Endodermal cell (in vitro differentiated cells): ENCODE results near the gene CEBPG. TPM values are rescaled to one million over a fixed set of nuclear protein-coding genes. Genes with fewer than 3 reads are reported as not detected.

Experiments
- DNase-seq: peaks from one replicate; pipeline ENCODE4 v3.0.0-alpha.2; 2017
- H3K27ac ChIP-seq: 2 replicates; pipeline ENCODE4 v1.5.1; 2013; ENCODE audit warnings: mild to moderate bottlenecking, low read depth, low read length, moderate library complexity
- H3K27me3 ChIP-seq: 2 replicates; pipeline ENCODE4 v1.6.1; 2013; ENCODE audit warnings: mild to moderate bottlenecking, low read length, moderate library complexity; ENCODE audit not compliant: insufficient read depth, control insufficient read depth, poor library complexity, severe bottlenecking
- H3K36me3 ChIP-seq: 2 replicates; pipeline ENCODE4 v1.7.0; 2013; ENCODE audit warnings: mild to moderate bottlenecking, low read length, moderate library complexity; ENCODE audit not compliant: control insufficient read depth, insufficient read depth
- H3K4me1 ChIP-seq: one replicate; pipeline ENCODE4 v1.7.0; 2013; ENCODE audit warnings: low read length; ENCODE audit not compliant: control insufficient read depth, insufficient read depth
- H3K4me3 ChIP-seq: 2 replicates; pipeline ENCODE4 v1.5.1; 2013; ENCODE audit warnings: mild to moderate bottlenecking, low read length, moderate library complexity
- H3K9ac ChIP-seq: 2 replicates; pipeline ENCODE4 v1.6.1; 2013; ENCODE audit warnings: mild to moderate bottlenecking, low read length, moderate library complexity; ENCODE audit not compliant: poor library complexity, severe bottlenecking; ENCODE audit errors: extremely low read depth
- H3K9me3 ChIP-seq: 2 replicates; pipeline ENCODE4 v1.6.1; 2013; ENCODE audit warnings: mild to moderate bottlenecking, low read length, moderate library complexity; ENCODE audit not compliant: control insufficient read depth
- H3K27ac Mint-ChIP-seq: 2 replicates; pipeline ENCODE4 v1.8.0; 2020; ENCODE audit warnings: mixed read lengths
- H3K27me3 Mint-ChIP-seq: 2 replicates; pipeline ENCODE4 v1.8.0; 2021; ENCODE audit warnings: mild to moderate bottlenecking, mixed read lengths; ENCODE audit not compliant: insufficient read depth
- H3K36me3 Mint-ChIP-seq: 2 replicates; pipeline ENCODE4 v1.8.0; 2020; ENCODE audit warnings: low read depth, mixed read lengths
- H3K4me1 Mint-ChIP-seq: 2 replicates; pipeline ENCODE4 v1.8.0; 2020; ENCODE audit warnings: mixed read lengths
- H3K4me3 Mint-ChIP-seq: 2 replicates; pipeline ENCODE4 v1.8.0; 2020; ENCODE audit warnings: mild to moderate bottlenecking, moderate library complexity, mixed read lengths
- H3K9me3 Mint-ChIP-seq: 2 replicates; pipeline ENCODE4 v1.8.0; 2020; ENCODE audit warnings: mild to moderate bottlenecking, mixed read lengths
- WGBS, 2 experiments: methylation state at CpG; one replicate each; pipeline versions ENCODE4 v1.1.5 to v1.1.7; 2013; ENCODE audit warnings: missing lambda C conversion rate in 2 of 2, mixed read lengths in 1 of 2; ENCODE audit not compliant: insufficient coverage in 1 of 2, insufficient read length in 1 of 2; 5-methylcytosine and 5-hydroxymethylcytosine counted together
- total RNA-seq, 2 donors: library from RNA; stranded (reverse); fragmentation: NEBNext Ultra II Directional in 1 of 2; extraction: Animal tissue kit (Norgen Biotek cat#: 25700) in 1 of 2; gene quantifications; 2 replicates in 1 of 2; 3 replicates in 1 of 2; pipeline ENCODE4 v1.2.1, GENCODE V29; 2021
- TF ChIP-seq, protein P1 (sequence below): fragments of 200-600 bp; sonication (generic); conservative IDR thresholded peaks from 2 replicates; pipeline ENCODE4 v1.5.0; 2021; ENCODE audit warnings: antibody characterized with exemption, mild to moderate bottlenecking

Gene CEBPG
- total RNA-seq, 2 donors from 2014 or later = 31.9 to 33.8 TPM

- Mint-ChIP-seq H3K9me3 (no peaks in the 10 kb centered on the region), H3K27me3 (no peaks in the 10 kb centered on the region), H3K36me3 (no peaks in the 10 kb centered on the region), H3K27ac (no peak overlapping the region), H3K4me3 (no peak overlapping the region), H3K4me1 (peaks cover 2% of the 10 kb centered on the region)
- no peaks in the 10 kb centered on the region for H3K27me3 ChIP-seq
- no peak for DNase-seq
- H3K36me3 ChIP-seq = no peaks in the 10 kb centered on the region
- H3K4me3 ChIP-seq = no peak overlapping the region
- TF ChIP-seq, protein P1, sequence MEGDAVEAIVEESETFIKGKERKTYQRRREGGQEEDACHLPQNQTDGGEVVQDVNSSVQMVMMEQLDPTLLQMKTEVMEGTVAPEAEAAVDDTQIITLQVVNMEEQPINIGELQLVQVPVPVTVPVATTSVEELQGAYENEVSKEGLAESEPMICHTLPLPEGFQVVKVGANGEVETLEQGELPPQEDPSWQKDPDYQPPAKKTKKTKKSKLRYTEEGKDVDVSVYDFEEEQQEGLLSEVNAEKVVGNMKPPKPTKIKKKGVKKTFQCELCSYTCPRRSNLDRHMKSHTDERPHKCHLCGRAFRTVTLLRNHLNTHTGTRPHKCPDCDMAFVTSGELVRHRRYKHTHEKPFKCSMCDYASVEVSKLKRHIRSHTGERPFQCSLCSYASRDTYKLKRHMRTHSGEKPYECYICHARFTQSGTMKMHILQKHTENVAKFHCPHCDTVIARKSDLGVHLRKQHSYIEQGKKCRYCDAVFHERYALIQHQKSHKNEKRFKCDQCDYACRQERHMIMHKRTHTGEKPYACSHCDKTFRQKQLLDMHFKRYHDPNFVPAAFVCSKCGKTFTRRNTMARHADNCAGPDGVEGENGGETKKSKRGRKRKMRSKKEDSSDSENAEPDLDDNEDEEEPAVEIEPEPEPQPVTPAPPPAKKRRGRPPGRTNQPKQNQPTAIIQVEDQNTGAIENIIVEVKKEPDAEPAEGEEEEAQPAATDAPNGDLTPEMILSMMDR = no peak
- H3K4me1 ChIP-seq = peaks cover 5% of the 10 kb centered on the region
- no peak overlapping the region for H3K27ac ChIP-seq
- WGBS, 2 experiments = 65 to 70% methylated on average over 4 to 9 of the region's 9 CpGs
- no peaks in the 10 kb centered on the region for H3K9me3 ChIP-seq
- no peak overlapping the region for H3K9ac ChIP-seq
Observed at GRCh38 chr19:33407140-33407551, 33.6 kb downstream of the CEBPG start.

GRCh38 chr19:33407716-33408115 is 34.2 kb downstream of the CEBPG start:
- peaks cover 5% of the 10 kb centered on the region for H3K4me1 ChIP-seq
- H3K27ac ChIP-seq = no peak overlapping the region
- no peaks in the 10 kb centered on the region for H3K36me3 ChIP-seq
- no peaks in the 10 kb centered on the region for H3K9me3 ChIP-seq
- Mint-ChIP-seq H3K4me3 (no peak overlapping the region), H3K27me3 (no peaks in the 10 kb centered on the region), H3K27ac (no peak overlapping the region), H3K4me1 (peaks cover 2% of the 10 kb centered on the region), H3K9me3 (no peaks in the 10 kb centered on the region), H3K36me3 (no peaks in the 10 kb centered on the region)
- no peaks in the 10 kb centered on the region for H3K27me3 ChIP-seq
- DNase-seq = no peak
- H3K4me3 ChIP-seq = no peak overlapping the region
- WGBS, 2 experiments = 87 to 90% methylated on average over 12 of the region's 12 CpGs
- TF ChIP-seq, protein P1 = no peak
- no peak overlapping the region for H3K9ac ChIP-seq

- H3K4me1 Mint-ChIP-seq = peaks cover 2% of the 10 kb centered on the region
- no peak for DNase-seq
- no peak overlapping the region for H3K9ac ChIP-seq
- TF ChIP-seq, protein P1 = no peak
- no peak overlapping the region for H3K27ac ChIP-seq
- no peak overlapping the region for H3K4me3 Mint-ChIP-seq
- no peaks in the 10 kb centered on the region for H3K9me3 ChIP-seq
- no peaks in the 10 kb centered on the region for H3K9me3 Mint-ChIP-seq
- WGBS, 2 experiments = 82 to 85% methylated on average over 5 to 12 of the region's 13 CpGs
- no peaks in the 10 kb centered on the region for H3K27me3 ChIP-seq
- H3K36me3 Mint-ChIP-seq = no peaks in the 10 kb centered on the region
- H3K27ac Mint-ChIP-seq = no peak overlapping the region
- no peaks in the 10 kb centered on the region for H3K27me3 Mint-ChIP-seq
- no peaks in the 10 kb centered on the region for H3K36me3 ChIP-seq
- H3K4me3 ChIP-seq = no peak overlapping the region
- peaks cover 5% of the 10 kb centered on the region for H3K4me1 ChIP-seq
Observed at GRCh38 chr19:33408116-33408515, 34.6 kb downstream of the CEBPG start.
